Measurements from ENCODE around the gene TAT.

DNA sequence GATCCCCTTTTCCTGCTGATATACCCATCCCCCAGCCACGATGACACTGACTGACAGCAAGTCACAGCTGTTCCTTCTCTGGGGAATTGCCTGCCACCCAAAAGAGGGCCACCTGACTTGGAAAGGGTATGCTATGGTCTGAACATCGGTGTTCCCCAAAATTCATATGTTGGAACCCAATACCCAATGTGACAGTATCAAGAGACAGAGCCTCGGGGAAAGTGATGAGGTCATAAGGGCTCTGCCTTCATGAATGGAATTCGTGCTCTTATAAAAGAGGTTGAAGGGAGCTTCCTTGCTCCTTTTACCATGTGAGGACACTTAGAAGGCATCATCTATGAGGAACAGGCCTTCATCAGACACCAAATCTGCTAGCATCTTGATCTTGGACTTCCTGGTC, 41.5 kb upstream of the TAT start:
- TF ChIP-seq CTCF (conservative IDR thresholded peaks at IDR 0.05): no peak
- no peak for TF ChIP-seq ZFX (IDR thresholded peaks at IDR 0.05)

Data from C4-2B (cell line).